HG03108 (cell line): ENCODE data around the gene SNX4.

Experiments
- ATAC-seq: cut with Tn5 transposase; IDR thresholded peaks from one replicate; pipeline ENCODE4 v1.9.1; 2021; ENCODE audit warnings: moderate library complexity; ENCODE audit not compliant: unreplicated experiment

The SNX4 gene

GRCh38 chr3:125470671-125471070 is 49.3 kb downstream of the SNX4 start:
- ATAC-seq: no peak

GRCh38 chr3:125462722-125463299 is 57.2 kb downstream of the SNX4 start:
- no peak for ATAC-seq

GRCh38 chr3:125461896-125462295 is 58.1 kb downstream of the SNX4 start:
- ATAC-seq: no peak

- no peak for ATAC-seq
These were observed 59.8 kb downstream of the SNX4 start for GRCh38 chr3:125460233-125460632.

GRCh38 chr3:125443923-125444322 is 76.1 kb downstream of the SNX4 start:
- no peak for ATAC-seq

- ATAC-seq: no peak
These were observed 77.5 kb downstream of the SNX4 start for GRCh38 chr3:125442506-125442905.

GRCh38 chr3:125440970-125441369 is 79.0 kb downstream of the SNX4 start:
- no peak for ATAC-seq

GRCh38 chr3:125440559-125440955 is 79.4 kb downstream of the SNX4 start:
- no peak for ATAC-seq

- ATAC-seq: no peak
These were observed 82.2 kb downstream of the SNX4 start for GRCh38 chr3:125437631-125438435.

- ATAC-seq: no peak
These were observed 83.1 kb downstream of the SNX4 start for GRCh38 chr3:125436921-125437320.

- no peak for ATAC-seq
These were observed 84.8 kb downstream of the SNX4 start for GRCh38 chr3:125435231-125435630.

- no peak for ATAC-seq
These were observed 85.4 kb downstream of the SNX4 start for GRCh38 chr3:125434582-125435011.

GRCh38 chr3:125433611-125434041 is 86.4 kb downstream of the SNX4 start:
- no peak for ATAC-seq

- ATAC-seq: no peak
These were observed 86.9 kb downstream of the SNX4 start for GRCh38 chr3:125433091-125433534.

GRCh38 chr3:125431912-125432790 is 87.9 kb downstream of the SNX4 start:
- ATAC-seq: no peak

GRCh38 chr3:125431391-125431790 is 88.6 kb downstream of the SNX4 start:
- ATAC-seq: no peak

GRCh38 chr3:125428216-125428830 is 91.7 kb downstream of the SNX4 start:
- no peak for ATAC-seq

- no peak for ATAC-seq
These were observed 101.7 kb downstream of the SNX4 start for GRCh38 chr3:125418306-125418705.

GRCh38 chr3:125416235-125416634 is 103.8 kb downstream of the SNX4 start:
- no peak for ATAC-seq

- ATAC-seq: no peak
These were observed 105.3 kb downstream of the SNX4 start for GRCh38 chr3:125414669-125415068.

- ATAC-seq: no peak
These were observed 109.1 kb downstream of the SNX4 start for GRCh38 chr3:125410922-125411321.
